Measurements from ENCODE around the gene YOD1. TPM values are rescaled to one million over a fixed set of nuclear protein-coding genes. Genes with fewer than 3 reads are reported as not detected.

The YOD1 gene
- total and polyA plus RNA-seq, 2 of the 13 experiments (the other 11 are each of a cell fraction or from before 2014, with no cell fraction given) = 3.4 to 9.1 TPM

- TF ChIP-seq ZKSCAN5 (CRISPR knock-in tag; IDR thresholded peaks at IDR 0.05) = no peak
- TF ChIP-seq PHF21A (CRISPR knock-in tag; IDR thresholded peaks at IDR 0.05) = 0 out of 2 replicates have a peak, but pooled peaks have one; percentile 29
- no peak for TF ChIP-seq ZNF569 (CRISPR knock-in tag; IDR thresholded peaks at IDR 0.05; ENCODE audit: borderline replicate concordance)
- no peak for TF ChIP-seq KLF12 (CRISPR knock-in tag; IDR thresholded peaks at IDR 0.05; ENCODE audit: borderline replicate concordance)
- no peak for TF ChIP-seq SNRNP70 (IDR thresholded peaks at IDR 0.05; ENCODE audit: low read depth, low read length)
These were observed 373 bp downstream of the YOD1 start (continued) for GRCh38 chr1:207050480-207051190.

GRCh38 chr1:207049974-207050391 lies 1.0 kb downstream of the YOD1 start:
- peaks cover 0 to 10% of the 10 kb centered on the region in 2 experiments; a peak in 1 of 5 replicates for H3K36me3 ChIP-seq (replicated peaks in 1 of 2; ENCODE audit: control insufficient read depth in 1 of 2, insufficient read depth in 2 of 2, low read length in 2 of 2)
- no peaks in the 10 kb centered on the region for H3K9me3 ChIP-seq (ENCODE audit: low read length)
- no peaks in the 10 kb centered on the region; the same call in none of the 2 replicates for H4K20me1 ChIP-seq (ENCODE audit: insufficient read depth, low read length)
- peaks cover 62% of the 10 kb centered on the region for H3K4me1 ChIP-seq (ENCODE audit: insufficient read depth, low read length)
- peak overlapping the region; percentile 94 for H3K9ac ChIP-seq (ENCODE audit: insufficient read depth, low read depth, low read length)
- DNase-seq (ENCODE audit: low spot score) = peak; percentile 38
- peak overlapping the region; percentile 90 for H3K27ac ChIP-seq (ENCODE audit: extremely low read length, insufficient read depth, low read length)
- ChIA-PET POLR2A (interaction anchor here (2.0 kb wide), 1 partner anchor 18 kb away, joined by 6 read pairs; the partner anchor contains the start of gene C1orf116), CTCF (ENCODE audit: low intra/inter-chr PET ratio, low total read pairs) (interaction anchor here (1.4 to 3.2 kb wide), 2 partner anchors 27 to 450 kb away, joined by 3 to 14 read pairs; no protein-coding TSS in a partner anchor)
- peak overlapping the region; percentile 98 for H3K4me2 ChIP-seq (ENCODE audit: low read depth, low read length)
- H3K79me2 ChIP-seq (ENCODE audit: insufficient read depth, low read length) = peaks cover 54% of the 10 kb centered on the region
- peak overlapping the region; percentile 95 to 98 (median 96) for H3K4me3 ChIP-seq (replicated peaks in 1 of 3; ENCODE audit: insufficient read depth in 1 of 3, low read depth in 2 of 3, low read length in 3 of 3)
- no peak for ATAC-seq
- TSS peak; percentile 46 for BruUV-seq (replicated peaks)
- intact Hi-C loops (cut with micrococcal nuclease; ENCODE audit: unreplicated experiment) (loop anchor here (1.0 to 2.0 kb wide), 3 partner anchors 17 to 45 kb away; partner anchors contain the start of gene C1orf116), in situ Hi-C loops (cut with HindIII; ENCODE audit: extremely low pct_ligation_motif_present, low pct_unique_long_range_greater_than_20kb) (no loop called here)
- 2% methylated on average over 6 of the region's 6 CpGs for WGBS (ENCODE audit: low lambda C conversion rate)
- FAIRE-seq = no peak
- H3K27me3 ChIP-seq (ENCODE audit: control insufficient read depth in 1 of 2, insufficient read depth in 2 of 2, low read length in 2 of 2) = no peaks in the 10 kb centered on the region; a peak in 1 of 5 replicates
- H2AFZ ChIP-seq (ENCODE audit: low read length) = no peak overlapping the region
- no peak for TF ChIP-seq USF2 (IDR thresholded peaks at IDR 0.05; ENCODE audit: low read depth, low read length)
- no peak for TF ChIP-seq USF2 (CRISPR knock-in tag; IDR thresholded peaks at IDR 0.05; ENCODE audit: borderline replicate concordance)
- no peak for TF ChIP-seq ATF2 (CRISPR knock-in tag; IDR thresholded peaks at IDR 0.05)
- TF ChIP-seq HNRNPH1 (optimal IDR thresholded peaks at IDR 0.05; ENCODE audit: low read depth, low read length) = no peak
- no peak for TF ChIP-seq IRF1 (CRISPR knock-in tag; IDR thresholded peaks at IDR 0.05; ENCODE audit: low read depth)
- no peak for TF ChIP-seq NCOA2 (CRISPR knock-in tag; IDR thresholded peaks at IDR 0.05)
- no peak for TF ChIP-seq ZFP41 (CRISPR knock-in tag; IDR thresholded peaks at IDR 0.05; ENCODE audit: borderline replicate concordance)
- TF ChIP-seq ETV5 (CRISPR knock-in tag; IDR thresholded peaks at IDR 0.05; ENCODE audit: borderline replicate concordance) = no peak
- TF ChIP-seq MED13 (CRISPR knock-in tag; IDR thresholded peaks at IDR 0.05) = no peak
- no peak for TF ChIP-seq ESRRA (CRISPR knock-in tag; IDR thresholded peaks at IDR 0.05; ENCODE audit: low read depth)
- TF ChIP-seq ZNF138 (CRISPR knock-in tag; IDR thresholded peaks at IDR 0.05; ENCODE audit: low read depth) = no peak
- no peak for TF ChIP-seq ZNF761 (CRISPR knock-in tag; conservative IDR thresholded peaks at IDR 0.05)
- 0 out of 2 replicates have a peak, but pooled peaks have one; percentile 37 for TF ChIP-seq SAP130 (CRISPR knock-in tag; IDR thresholded peaks at IDR 0.05; ENCODE audit: low read depth)
- TF ChIP-seq ZNF251 (CRISPR knock-in tag; IDR thresholded peaks at IDR 0.05) = no peak
- no peak for TF ChIP-seq ZNF564 (CRISPR knock-in tag; IDR thresholded peaks at IDR 0.05)
